ENCODE results near the gene DEDD. TPM values are rescaled to one million over a fixed set of nuclear protein-coding genes. Genes with fewer than 3 reads are reported as not detected.

DEDD gene
- total and polyA plus RNA-seq, 11 donors: 13.8 to 38.8 (median 26.5) TPM

- no peak overlapping the region for H3K4me3 ChIP-seq
- ATAC-seq (no peak), DNase-seq (no peak)
- no peak overlapping the region for H3K27ac ChIP-seq
- no peaks in the 10 kb centered on the region for H3K9me3 ChIP-seq
- TF ChIP-seq POLR2A (IDR thresholded peaks at IDR 0.05) (no peak), CTCF (IDR thresholded peaks at IDR 0.05) (no peak)
- H3K27me3 ChIP-seq: peaks cover 0 to 5% (median 0%) of the 10 kb centered on the region in 9 donors
- intact Hi-C loops (cut with DNase I): no loop called here
- H3K36me3 ChIP-seq: no peaks in the 10 kb centered on the region
- peaks cover 0 to 16% (median 0%) of the 10 kb centered on the region in 12 donors for H3K4me1 ChIP-seq
- 51 to 65% (median 52%) methylated on average over 38 to 41 of the region's 41 CpGs for WGBS, 4 donors
Measured at GRCh38 chr1:161079436-161080110, 52.9 kb downstream of the DEDD start.

- Histone ChIP-seq H3K27ac (no peak overlapping the region), H3K4me3 (no peak overlapping the region), H3K4me1 (peaks cover 0 to 3% (median 0%) of the 10 kb centered on the region in 12 donors), H3K9me3 (no peaks in the 10 kb centered on the region), H3K27me3 (peaks cover 0 to 5% (median 0%) of the 10 kb centered on the region in 9 donors), H3K36me3 (no peaks in the 10 kb centered on the region)
- 64 to 81% (median 79%) methylated on average over 6 to 9 of the region's 9 CpGs for WGBS, 4 donors
- DNase-seq (no peak), ATAC-seq (no peak)
- intact Hi-C loops (cut with DNase I): no loop called here
- no peak for TF ChIP-seq CTCF (IDR thresholded peaks at IDR 0.05)
- TF ChIP-seq POLR2A (IDR thresholded peaks at IDR 0.05): no peak
Measured at GRCh38 chr1:161077426-161077825, 55.0 kb downstream of the DEDD start.

GRCh38 chr1:161076410-161076809 is 56.1 kb downstream of the DEDD start:
- H3K4me1 ChIP-seq: peaks cover 0 to 4% (median 0%) of the 10 kb centered on the region in 12 donors
- no peak overlapping the region for H3K4me3 ChIP-seq
- intact Hi-C loops (cut with DNase I): no loop called here
- no peak for ATAC-seq
- no peak for TF ChIP-seq CTCF (IDR thresholded peaks at IDR 0.05)
- no peak for TF ChIP-seq POLR2A (IDR thresholded peaks at IDR 0.05)
- no peak for DNase-seq
- H3K27me3 ChIP-seq: peaks cover 0 to 5% (median 0%) of the 10 kb centered on the region in 9 donors
- H3K9me3 ChIP-seq: no peaks in the 10 kb centered on the region
- H3K36me3 ChIP-seq: no peaks in the 10 kb centered on the region
- no peak overlapping the region for H3K27ac ChIP-seq

- ATAC-seq (no peak), DNase-seq (no peak)
- no peaks in the 10 kb centered on the region for H3K36me3 ChIP-seq
- WGBS, 4 donors: 72 to 82% (median 80%) methylated on average over 11 to 12 of the region's 12 CpGs
- H3K27ac ChIP-seq: no peak overlapping the region
- no peak for TF ChIP-seq CTCF (IDR thresholded peaks at IDR 0.05)
- H3K9me3 ChIP-seq: no peaks in the 10 kb centered on the region
- no peak overlapping the region for H3K4me3 ChIP-seq
- H3K27me3 ChIP-seq: peaks cover 0 to 4% (median 0%) of the 10 kb centered on the region in 9 donors
- intact Hi-C loops (cut with DNase I): no loop called here
- H3K4me1 ChIP-seq: peaks cover 0 to 16% (median 0%) of the 10 kb centered on the region in 12 donors
Measured at GRCh38 chr1:161074676-161075368, 57.6 kb downstream of the DEDD start.

Measured in heart left ventricle (tissue), 16 donors.